ENCODE data around the gene FAM13A.
"Not testable (repeated sequence)": the region's sequence is repeated elsewhere in the genome, so short reads cannot be mapped to it uniquely, and the experiment has no call there.

The FAM13A gene

DNA sequence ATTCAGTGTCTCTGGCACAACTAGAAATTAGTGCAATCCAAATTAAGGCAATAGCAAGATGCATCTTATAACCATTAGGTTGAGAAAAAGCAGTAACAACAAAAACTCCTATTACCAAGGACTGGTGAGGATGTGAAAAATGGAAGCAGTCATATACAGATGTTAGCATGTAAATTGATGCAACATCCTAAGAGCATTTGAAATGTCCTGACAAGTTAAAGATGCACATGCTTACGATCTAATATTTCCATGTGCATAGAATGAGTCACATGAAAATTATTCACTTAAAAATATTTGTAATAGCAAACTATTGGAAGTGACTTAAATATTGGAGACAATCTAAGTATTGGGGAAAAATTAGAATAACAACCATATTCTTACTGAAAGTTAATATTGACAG is 163.0 kb downstream of the FAM13A start:
- no peak for DNase-seq (ENCODE audit: low read depth)

DNA sequence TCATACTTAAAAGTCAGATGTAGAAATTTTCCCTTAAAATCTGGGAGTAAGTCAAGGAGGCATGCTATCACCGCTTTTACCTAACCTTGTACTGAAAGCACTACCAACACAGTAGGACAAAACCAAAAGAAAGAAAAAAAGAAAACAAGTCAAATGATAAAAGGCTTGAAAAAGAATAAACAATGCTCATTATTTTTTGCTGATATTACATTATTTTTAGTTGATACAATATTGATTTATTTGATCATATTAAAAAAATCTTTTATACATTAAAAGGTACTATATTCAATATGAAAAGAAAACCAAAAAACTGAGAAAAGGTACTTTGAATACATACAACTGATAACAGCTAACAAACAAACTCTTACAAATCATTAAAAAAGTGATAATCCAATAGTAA is 164.3 kb downstream of the FAM13A start:
- DNase-seq (ENCODE audit: low read depth) = no peak

DNA sequence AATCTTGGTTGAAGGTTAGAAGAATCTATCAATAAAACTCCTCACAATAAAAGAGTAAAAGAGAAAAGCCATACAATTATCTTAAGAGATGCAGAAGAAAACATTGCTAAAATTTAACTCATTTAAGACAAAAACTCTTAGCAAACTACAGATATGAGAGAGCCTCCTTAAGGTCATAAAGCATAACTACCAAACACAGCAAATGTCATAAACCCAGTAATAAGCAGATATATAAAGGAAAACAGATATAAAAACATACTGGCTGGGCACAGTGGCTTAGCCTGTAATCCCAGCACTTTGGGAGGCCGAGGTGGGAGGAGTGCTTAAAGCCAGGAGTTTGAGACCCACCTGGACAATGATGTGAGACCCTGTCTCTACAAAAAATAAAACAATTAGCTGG is 165.3 kb downstream of the FAM13A start:
- DNase-seq (ENCODE audit: low read depth) = no peak

DNA sequence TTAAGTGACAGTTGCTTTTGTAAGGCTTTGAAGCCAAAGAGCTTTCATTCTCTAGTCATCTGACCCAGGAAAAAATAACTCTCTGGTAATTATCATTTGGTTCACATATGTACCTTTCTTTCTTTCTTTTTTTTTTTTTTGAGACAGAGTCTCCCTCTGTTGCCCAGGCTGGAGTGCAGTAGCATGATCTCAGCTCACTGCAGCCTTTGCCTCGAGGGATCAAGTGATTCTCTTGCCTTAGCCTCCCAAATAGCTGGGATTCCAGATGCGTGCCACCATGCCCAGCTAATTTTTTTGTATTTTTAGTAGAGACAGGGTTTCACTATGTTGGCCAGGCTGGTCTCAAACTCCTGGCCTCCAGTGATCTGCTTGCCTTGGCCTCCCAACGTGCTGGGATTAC is 169.6 kb downstream of the FAM13A start:
- DNase-seq (ENCODE audit: low read depth) = not testable (repeated sequence)

DNA sequence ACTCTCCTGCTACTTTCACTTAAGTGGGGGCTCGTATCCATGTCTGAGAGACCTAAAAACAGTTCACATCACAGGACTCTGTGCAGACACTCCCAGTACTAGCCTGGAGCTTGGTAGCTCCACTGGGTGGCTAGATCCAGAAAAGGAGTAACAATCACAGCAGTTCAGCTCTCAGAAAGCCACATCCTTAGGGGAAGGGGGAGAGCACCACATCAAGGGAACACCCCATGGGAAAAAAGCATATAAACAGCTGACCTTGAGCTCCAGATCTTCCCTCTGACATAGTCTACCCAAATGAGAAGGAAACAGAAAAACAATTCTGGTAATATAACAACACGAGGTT is 175.8 kb downstream of the FAM13A start:
- no peak for DNase-seq (ENCODE audit: low read depth)

DNA sequence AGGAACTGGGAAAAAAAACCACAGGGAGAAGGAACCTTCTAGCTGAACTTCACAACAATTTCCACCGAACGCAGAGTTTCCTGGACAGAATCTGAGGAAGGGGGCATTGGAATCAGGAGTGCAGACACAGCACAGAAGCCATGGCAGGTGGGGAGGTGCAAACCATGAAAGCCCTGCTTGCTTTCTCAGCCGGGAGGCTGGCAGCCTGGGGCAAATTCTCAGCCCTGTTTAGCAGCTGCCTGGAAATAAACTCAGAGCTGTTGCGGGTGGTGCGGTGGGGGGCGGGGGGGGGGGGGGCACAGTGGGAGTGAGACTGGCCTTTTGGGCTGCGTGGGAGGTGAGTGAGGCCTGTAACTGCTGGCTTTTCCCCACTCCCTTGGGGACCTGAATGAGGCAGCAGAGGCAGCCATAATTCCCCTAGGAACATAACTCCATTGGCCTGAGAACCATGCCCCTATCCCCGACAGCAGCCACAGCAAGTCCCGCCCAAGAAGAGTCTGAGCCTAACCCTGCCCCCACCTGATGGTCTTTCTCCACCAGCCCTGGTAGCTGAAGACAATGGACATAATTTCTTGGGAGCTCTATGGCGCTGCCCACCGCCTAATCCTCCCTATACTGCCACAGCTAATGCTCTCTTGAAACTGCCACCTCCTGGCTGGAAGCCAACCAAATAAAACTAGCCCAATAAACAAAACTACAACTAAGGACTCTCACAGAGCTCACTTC is 176.3 kb downstream of the FAM13A start:
- DNase-seq (ENCODE audit: low read depth) = no peak

DNA sequence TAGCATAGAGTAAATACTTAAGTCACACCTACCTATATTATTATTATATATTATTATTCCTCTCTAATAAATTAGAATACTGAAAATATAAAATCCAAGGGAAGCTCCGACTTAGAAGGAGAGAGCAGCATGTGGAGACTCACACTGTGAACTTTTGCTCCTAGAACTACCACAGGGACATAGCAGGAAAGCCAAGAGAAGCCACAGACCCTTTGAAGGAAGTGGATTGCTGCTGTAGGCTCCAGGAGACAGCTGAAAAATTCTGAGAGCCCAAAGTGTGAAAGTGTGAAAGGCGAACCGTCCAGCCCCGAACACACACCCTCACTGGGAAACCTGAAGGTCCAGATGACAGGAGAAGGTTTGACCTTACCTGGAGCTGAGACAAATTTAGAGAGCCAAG is 177.0 kb downstream of the FAM13A start:
- DNase-seq (ENCODE audit: low read depth) = no peak

DNA sequence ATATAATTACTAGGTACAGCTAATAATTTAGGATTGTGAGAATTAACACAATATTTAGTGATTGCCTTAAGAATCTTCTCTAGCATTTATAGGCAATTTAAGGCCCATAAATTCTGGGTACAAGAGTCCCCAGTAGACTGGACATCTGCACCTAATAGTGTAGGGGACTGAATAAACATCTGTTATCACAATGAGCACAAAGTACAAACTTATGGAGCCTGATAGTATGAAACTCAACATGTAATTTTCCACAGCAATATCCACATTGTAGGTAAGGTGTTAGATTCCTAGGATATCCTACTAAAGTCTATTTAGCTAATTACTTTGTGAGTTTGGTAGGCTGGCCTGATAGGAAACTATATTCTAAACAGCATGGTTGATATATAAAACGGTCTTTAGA is 178.3 kb downstream of the FAM13A start:
- no peak for DNase-seq (ENCODE audit: low read depth)

DNA sequence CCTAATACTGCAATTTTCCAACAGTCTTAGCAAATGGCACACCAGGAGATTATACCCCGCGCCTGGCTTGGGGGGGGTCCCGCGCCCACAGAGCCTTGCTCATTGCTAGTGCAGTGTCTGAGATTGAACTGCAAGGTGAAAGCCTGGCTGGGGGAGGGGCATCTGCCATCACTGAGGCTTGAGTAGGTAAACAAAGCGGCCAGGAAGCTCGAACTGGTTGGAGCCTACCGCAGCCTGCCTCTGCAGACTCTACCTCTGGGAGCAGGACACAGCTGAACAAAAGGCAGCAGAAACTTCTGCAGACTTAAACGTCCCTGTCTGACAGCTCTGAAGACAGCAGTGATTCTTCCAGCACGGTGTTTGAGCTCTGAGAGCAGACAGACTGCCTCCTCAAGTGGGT is 186.6 kb downstream of the FAM13A start:
- DNase-seq (ENCODE audit: low read depth) = no peak

DNA sequence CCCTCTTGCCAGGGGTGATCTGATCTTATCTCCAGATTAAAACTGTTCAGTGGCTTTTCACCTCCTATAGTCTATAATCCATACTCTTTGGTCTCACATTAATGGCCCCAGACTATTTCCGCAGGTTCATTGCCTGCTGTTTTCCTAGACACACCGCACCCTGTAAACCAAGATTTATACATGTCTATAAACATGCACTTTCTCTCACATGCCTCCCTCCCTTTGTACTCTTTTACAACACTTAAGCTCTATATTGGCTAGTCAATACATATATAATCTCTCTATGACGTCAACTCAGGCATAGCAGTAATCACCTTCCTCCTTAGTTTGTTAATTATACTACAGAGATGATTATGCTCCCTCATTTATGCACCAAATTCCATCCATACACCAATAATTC is 188.5 kb downstream of the FAM13A start:
- DNase-seq (ENCODE audit: low read depth) = no peak

DNA sequence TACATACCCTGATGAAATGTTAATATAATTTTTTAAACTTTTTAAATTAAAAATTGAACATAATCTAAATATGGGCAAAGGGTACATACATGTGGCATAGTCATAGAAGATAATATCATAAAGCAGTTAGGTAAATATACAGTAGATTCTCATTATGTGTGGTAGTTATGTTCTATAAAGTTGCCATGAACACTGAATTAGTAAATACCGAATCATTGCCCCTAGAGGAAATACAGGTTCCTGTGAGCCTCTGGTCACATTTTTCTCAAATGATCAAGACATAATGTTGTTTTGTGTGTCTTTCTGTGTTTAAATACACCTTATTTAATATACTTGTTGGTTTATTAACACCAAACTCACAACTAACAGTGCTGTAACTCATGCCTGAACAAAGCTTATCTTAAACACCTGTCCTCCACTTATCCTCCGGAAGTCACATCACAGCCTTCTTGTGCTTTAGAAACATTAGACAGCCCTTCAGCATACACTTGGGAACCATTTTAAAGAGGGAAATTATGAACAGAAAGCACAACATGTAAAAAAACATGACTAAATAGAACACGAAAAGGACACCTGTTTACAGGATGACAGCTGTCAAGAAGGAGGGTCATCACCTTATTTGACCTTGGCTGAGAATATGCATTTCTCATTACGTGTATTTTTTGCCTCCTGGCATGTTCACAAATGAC is 190.0 kb downstream of the FAM13A start:
- DNase-seq (ENCODE audit: low read depth) = no peak

DNA sequence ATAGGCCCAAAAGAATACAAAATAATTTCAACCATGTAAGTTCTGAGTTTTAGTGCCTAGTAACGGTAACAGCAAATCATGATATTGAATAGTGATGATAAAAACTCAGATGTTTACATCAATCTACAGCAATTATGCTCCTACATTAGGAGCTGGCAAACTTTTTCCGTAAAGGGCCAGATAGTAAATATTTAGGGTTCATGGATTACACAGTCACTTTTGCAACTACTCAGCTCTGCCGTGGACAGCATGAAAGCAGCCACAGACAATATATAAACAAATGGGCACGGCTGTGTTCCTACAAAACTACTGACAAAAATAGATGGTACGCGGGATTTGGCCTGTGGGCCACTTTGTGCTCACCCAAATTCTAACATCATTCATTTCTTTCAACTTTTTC is 191.5 kb downstream of the FAM13A start:
- no peak for DNase-seq (ENCODE audit: low read depth)

DNA sequence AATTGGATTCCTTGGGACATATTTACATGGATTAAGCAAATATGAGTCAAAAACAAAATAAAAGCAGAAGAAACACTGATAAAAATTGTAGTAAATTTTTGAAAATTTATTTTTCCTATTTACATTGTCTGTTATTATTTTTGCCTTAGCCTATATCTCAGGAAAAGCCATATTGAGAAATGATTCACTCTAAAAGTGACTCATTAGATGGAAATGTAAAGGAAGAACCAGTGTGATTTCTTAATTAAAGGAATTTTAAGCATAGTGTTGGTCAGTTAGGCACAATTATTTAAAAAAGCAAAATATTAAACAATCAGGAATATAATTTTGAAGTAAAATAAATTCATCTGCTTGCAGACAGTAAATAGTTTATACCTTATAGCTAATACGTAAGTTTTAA is 191.9 kb downstream of the FAM13A start:
- DNase-seq (ENCODE audit: low read depth) = no peak

DNA sequence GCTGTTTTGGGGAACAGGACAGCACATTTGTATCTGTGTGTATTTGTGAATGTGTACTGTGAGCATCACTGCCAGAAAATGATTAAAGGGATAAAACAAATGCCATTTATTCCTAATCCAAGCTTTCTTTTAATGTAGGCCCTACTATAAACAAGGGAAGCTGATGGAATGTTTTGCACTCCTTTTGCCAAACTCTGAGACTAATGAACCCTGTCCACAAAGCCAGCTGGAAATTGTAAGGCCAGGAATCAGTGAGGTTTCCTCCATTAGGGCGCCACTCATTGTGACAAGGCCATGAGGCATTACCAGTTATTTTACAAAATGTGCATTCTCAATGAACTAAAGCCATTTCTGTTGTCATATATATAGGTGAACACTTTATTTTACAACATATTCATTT is 196.4 kb downstream of the FAM13A start:
- no peak for DNase-seq (ENCODE audit: low read depth)

DNA sequence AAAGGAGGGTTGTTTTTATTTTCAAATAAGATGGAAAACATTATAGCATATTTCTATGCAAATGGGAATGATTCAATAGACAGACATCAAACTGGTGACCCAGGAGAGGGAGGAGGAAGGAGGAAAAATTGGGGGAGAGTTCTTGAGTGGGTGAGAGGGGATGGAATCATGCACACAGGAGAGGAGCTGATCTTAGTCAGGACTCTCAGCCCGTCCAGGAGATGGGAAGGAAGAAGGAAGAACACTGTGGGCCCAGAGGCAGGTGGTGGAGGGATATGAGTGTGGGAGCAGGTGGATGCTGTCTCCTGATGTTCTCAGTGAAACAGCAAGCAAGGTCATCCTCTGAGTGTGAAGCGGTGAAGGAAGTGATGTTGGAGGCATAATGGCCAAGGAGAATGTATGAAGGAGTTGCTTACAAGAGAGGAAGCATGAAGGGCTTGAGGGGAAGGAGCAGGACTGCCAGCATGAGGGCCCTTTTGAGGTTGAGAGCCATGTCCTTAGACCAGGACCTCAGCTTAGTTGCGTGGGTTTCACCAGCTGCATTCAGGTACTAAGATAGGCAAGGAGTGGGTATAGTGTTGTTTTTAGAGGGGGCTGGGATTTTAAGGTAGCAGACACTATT is 197.7 kb downstream of the FAM13A start:
- DNase-seq (ENCODE audit: low read depth) = no peak

DNA sequence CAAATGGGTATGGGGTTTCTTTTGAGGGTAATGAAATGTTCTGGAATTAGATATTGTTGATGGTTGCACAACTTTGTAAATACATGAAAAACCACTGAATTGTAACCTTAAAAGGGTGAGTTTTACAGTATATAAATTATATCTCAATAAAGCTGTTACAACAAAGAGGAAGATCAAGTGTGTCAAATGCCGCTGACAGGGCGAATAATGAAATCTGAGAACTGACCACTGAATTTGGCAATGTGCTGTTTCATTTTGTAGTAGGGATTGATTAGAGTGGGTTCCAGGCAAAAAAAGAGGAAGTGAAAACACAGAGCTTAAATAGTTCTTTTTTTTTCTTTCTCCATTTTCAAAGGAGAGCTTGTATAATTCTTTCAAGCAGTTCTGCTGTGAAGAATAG is 198.2 kb downstream of the FAM13A start:
- no peak for DNase-seq (ENCODE audit: low read depth)

DNA sequence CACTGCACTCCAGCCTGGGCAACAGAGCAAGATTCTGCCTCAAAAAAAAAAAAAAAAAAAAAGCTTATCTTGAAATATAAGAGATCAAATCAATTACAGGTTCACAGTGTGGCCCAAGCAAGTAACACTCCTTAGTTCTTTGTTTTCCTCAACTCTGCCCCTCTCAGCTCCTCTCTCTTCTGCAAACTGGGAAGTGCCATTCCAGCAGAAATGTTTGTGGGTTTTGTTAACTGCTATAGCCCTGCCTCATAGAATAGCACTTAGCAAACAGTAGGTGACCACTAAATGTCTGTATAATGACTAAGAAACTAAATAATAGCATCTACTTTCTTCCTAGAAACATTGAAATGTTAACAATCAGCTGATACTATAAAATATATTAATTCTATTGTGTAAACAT is 199.4 kb downstream of the FAM13A start:
- no peak for DNase-seq (ENCODE audit: low read depth)

DNA sequence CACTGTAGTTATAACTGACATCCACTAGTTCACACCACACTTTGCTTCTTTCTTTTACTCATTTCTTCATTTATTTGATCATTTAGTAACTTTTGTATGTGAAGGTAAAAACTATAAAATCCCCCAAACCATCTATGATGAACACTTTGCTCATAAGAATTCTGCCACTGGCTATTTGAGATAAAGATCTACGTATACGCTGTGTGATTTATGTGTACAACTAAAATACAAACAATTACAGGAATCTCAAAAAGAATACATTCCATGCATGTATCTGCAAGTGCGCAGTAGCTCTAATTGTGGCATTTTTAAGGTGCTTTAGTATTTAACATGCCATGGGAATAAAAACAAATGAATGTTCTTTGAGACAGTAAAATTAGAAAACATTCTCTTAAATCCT is 202.5 kb downstream of the FAM13A start:
- no peak for DNase-seq (ENCODE audit: low read depth)

DNA sequence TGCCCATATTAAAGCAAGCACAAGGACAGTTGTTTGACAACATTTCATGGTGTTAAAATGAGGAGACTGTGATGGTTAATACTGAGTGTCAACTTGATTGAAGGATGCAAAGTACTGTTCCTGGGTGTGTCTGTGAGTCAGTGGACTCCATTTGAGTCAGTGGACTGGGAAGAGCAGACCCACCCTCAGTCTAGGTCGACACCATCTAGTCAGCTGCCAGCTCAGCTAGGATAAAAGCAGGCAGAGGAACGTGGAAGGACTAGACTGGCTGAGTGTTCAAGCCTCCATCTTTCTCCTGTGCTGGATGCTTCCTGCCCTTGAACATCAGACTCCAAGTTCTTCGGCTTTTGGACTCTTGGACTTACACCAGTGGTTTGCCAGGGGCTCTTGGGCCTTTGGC is 203.4 kb downstream of the FAM13A start:
- not testable (repeated sequence) for DNase-seq (ENCODE audit: low read depth)

DNA sequence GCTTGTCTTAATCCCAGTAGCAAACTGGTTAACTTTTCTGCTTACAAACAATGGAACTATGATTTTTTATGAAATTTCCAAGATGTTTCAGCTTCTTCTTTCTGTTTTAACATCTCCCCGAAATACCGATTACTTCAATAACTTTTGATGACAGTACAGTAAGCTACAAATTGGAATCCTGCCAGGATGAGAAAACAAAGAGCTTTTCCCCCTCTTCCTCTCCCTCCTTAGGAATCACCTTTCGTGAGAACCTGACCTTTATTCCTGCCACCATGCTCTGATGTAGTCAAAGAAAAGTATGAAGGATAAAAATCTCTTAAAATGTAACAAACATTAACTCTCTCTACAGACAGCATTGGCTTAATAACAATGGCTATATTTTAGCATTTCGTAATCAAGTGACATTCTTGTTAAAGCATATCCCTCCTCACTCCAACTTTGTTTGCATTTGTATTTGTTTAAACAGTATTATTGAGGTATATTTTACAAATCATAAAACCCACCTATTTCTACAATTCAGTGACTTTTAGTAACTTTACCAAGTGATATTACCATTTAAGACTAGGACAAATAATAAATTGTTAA is 210.7 kb downstream of the FAM13A start:
- DNase-seq (ENCODE audit: low read depth) = no peak

DNA sequence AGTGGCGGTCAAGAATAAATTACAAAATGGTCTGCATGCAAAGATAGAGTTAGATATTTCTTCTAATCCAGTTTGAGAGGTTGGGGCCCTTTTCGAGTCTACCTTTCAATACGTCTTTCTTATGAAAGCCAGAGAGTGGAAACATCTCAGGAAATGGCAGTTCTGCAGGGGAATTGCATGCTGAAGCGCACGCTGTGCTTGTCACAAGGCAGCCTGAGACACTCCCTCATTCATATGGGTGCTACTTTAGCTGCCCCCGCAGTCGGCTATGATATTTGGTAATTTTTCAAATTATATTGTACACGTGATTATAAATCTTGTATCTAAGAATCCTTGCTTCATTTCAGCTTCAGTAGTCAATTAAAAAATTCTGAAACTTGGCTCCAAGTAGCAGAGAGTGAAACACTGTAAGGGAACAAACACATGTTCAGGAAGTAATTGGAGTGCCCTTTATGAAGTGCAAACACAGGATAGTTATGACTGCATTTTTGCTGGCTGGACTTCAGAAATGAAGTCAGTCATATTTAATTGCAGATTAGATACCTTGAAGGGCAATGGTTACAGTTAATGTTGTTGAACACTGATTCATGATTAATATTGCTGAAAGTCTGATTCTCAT is 213.8 kb downstream of the FAM13A start:
- no peak for DNase-seq (ENCODE audit: low read depth)

DNA sequence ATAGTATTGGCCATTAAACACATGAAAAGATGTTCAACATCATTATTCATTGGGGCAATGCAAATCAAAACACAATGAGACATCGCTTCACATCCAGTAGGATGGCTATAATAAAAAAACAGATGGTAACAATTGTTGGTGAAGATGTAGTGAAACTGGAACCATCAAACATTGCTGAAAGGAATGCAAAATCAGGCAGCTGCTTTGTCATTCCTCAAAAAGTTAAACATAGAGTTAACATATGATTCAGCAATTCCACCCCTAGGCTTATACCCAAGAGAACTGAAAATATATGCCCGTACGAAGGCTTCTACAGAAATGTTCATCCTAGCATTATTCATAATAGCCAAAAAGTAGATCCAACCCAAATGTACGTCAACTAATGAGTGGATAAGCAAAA is 215.3 kb downstream of the FAM13A start:
- DNase-seq (ENCODE audit: low read depth) = no peak

DNA sequence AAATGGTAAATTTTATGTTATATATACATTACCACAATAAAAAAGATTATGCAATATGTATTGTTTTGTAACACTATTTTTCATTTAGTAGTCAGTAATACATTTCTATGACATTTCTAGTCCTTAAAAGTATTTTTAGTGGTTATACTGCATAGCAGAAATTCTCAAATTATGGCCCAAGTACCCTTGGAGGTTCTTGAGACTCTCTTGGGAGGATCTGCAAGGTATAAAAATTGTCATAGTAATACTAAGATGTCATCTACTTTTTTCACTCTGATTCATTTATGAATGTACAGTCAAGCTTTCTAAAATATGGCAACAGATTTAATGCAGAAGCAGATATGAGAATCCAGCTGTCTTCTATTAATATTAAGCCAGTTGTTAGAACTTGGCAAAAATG is 220.8 kb downstream of the FAM13A start:
- DNase-seq (ENCODE audit: low read depth) = no peak
